ENCODE measurements around the gene FNIP1.

DNA sequence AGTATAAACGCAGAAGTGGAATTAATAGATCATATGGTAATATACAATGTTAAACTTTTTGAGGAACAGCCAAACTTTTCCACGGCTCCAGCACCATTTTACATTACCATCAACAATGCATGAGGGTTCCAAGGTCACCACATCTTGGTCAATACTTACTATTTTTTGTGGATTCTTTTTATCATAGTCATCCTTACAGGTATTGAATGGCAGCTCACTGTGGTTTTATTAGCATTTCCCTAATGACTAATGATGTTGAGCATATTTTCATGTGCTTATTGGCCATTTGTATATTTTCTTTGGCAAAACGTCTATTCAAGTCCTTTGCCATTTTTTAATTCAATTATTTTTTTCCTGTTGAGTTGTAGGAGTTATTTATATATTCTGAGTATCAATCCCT lies 147.7 kb downstream of the FNIP1 start:
- TF ChIP-seq CTCF (IDR thresholded peaks at IDR 0.05; ENCODE audit: insufficient read depth, low read depth, low read length) (no peak), EZH2 (IDR thresholded peaks at IDR 0.05; ENCODE audit: insufficient read depth, low read length) (no peak)

All from astrocyte (in vitro differentiated cells and primary cell).